ENCODE results near the gene ADGRD1.
"Not testable (repeated sequence)": the region's sequence is repeated elsewhere in the genome, so short reads cannot be mapped to it uniquely, and the experiment has no call there.

ADGRD1 gene

GRCh38 chr12:130993759-130994670, 40.3 kb downstream of the ADGRD1 start:
- H3K4me3 ChIP-seq (ENCODE audit: low read depth, low read length), result no peak overlapping the region
- TF ChIP-seq CTCF (IDR thresholded peaks at IDR 0.05; ENCODE audit: low read depth, low read length), result no peak

- TF ChIP-seq CTCF (IDR thresholded peaks at IDR 0.05; ENCODE audit: low read depth, low read length), result no peak
- H3K4me3 ChIP-seq (ENCODE audit: low read depth, low read length), result no peak overlapping the region
These were observed 41.2 kb downstream of the ADGRD1 start for GRCh38 chr12:130994821-130995375.

- H3K4me3 ChIP-seq (ENCODE audit: low read depth, low read length), result not testable (repeated sequence)
These were observed 41.8 kb downstream of the ADGRD1 start for GRCh38 chr12:130995386-130995969.

- H3K4me3 ChIP-seq (ENCODE audit: low read depth, low read length), result no peak overlapping the region
- TF ChIP-seq CTCF (IDR thresholded peaks at IDR 0.05; ENCODE audit: low read depth, low read length), result no peak
These were observed 44.4 kb downstream of the ADGRD1 start for GRCh38 chr12:130998136-130998535.

- no peak for TF ChIP-seq CTCF (IDR thresholded peaks at IDR 0.05; ENCODE audit: low read depth, low read length)
- no peak overlapping the region for H3K4me3 ChIP-seq (ENCODE audit: low read depth, low read length)
These were observed 46.3 kb downstream of the ADGRD1 start for GRCh38 chr12:131000000-131000486.

GRCh38 chr12:131001493-131001892, 47.8 kb downstream of the ADGRD1 start:
- TF ChIP-seq CTCF (IDR thresholded peaks at IDR 0.05; ENCODE audit: low read depth, low read length), result no peak
- H3K4me3 ChIP-seq (ENCODE audit: low read depth, low read length), result no peak overlapping the region

- no peak for TF ChIP-seq CTCF (IDR thresholded peaks at IDR 0.05; ENCODE audit: low read depth, low read length)
- no peak overlapping the region for H3K4me3 ChIP-seq (ENCODE audit: low read depth, low read length)
These were observed 48.5 kb downstream of the ADGRD1 start for GRCh38 chr12:131002216-131002631.

All from WI38 (cell line).